Activated CD4-positive, alpha-beta T cell treated with anti-CD3 and anti-CD28 coated beads, Interleukin-2, Interleukin-6, amounts not matched to agents 100 ng/mL and 50 ng/mL, durations not matched to agents 16 hours and 8 hours (primary cell): ENCODE results near the gene B4GALT3.

Experiments
- DNase-seq: peaks from one replicate; pipeline ENCODE4 v3.0.0-alpha.2; 2020

B4GALT3 gene

GRCh38 chr1:161159913-161160243 is 17.4 kb downstream of the B4GALT3 start:
- no peak for DNase-seq

- peak; percentile 95 for DNase-seq
These were observed 18.0 kb downstream of the B4GALT3 start, which contains the start of gene USP21 for GRCh38 chr1:161159087-161159912. TSS of gene USP21 (plus strand) at chr1:161159500. CDS start at chr1:161160641, 1,141 bp downstream.

- no peak for DNase-seq
These were observed 18.8 kb downstream of the B4GALT3 start for GRCh38 chr1:161158316-161159010.

- no peak for DNase-seq
These were observed 19.4 kb downstream of the B4GALT3 start for GRCh38 chr1:161157867-161158266.

GRCh38 chr1:161153682-161154337 is 23.5 kb downstream of the B4GALT3 start, which contains the start of gene UFC1:
TSS of gene UFC1 (plus strand) at chr1:161153978. CDS start at chr1:161153998, 20 bp downstream.
- DNase-seq: peak; percentile 90

- DNase-seq: no peak
These were observed 24.1 kb downstream of the B4GALT3 start for GRCh38 chr1:161153176-161153575.

GRCh38 chr1:161145832-161146231 is 31.5 kb downstream of the B4GALT3 start:
- no peak for DNase-seq

- no peak for DNase-seq
These were observed 36.4 kb downstream of the B4GALT3 start for GRCh38 chr1:161140755-161141400.

GRCh38 chr1:161139766-161140165 is 37.5 kb downstream of the B4GALT3 start:
- DNase-seq: peak; percentile 49

- no peak for DNase-seq
These were observed 38.9 kb downstream of the B4GALT3 start for GRCh38 chr1:161138431-161138830.

- no peak for DNase-seq
These were observed 39.4 kb downstream of the B4GALT3 start for GRCh38 chr1:161137881-161138280.

GRCh38 chr1:161133220-161133740 is 44.0 kb downstream of the B4GALT3 start:
- DNase-seq: no peak

GRCh38 chr1:161132410-161133219 is 44.7 kb downstream of the B4GALT3 start, which contains the start of gene DEDD:
TSS of gene DEDD (minus strand) at chr1:161132667. CDS start at chr1:161124462, 8,205 bp downstream.
- peak; percentile 96 for DNase-seq

- DNase-seq: peak; percentile 24
These were observed 45.5 kb downstream of the B4GALT3 start for GRCh38 chr1:161131523-161132409.

GRCh38 chr1:161130266-161130665 is 47.0 kb downstream of the B4GALT3 start:
- DNase-seq: no peak

GRCh38 chr1:161128591-161129420 is 48.5 kb downstream of the B4GALT3 start:
- no peak for DNase-seq

GRCh38 chr1:161127649-161128048 is 49.7 kb downstream of the B4GALT3 start:
- no peak for DNase-seq

GRCh38 chr1:161122967-161123366 is 54.3 kb downstream of the B4GALT3 start:
- DNase-seq: no peak

- DNase-seq: no peak
These were observed 55.5 kb downstream of the B4GALT3 start for GRCh38 chr1:161121834-161122233.
